GM21737 (cell line): Measurements from ENCODE around the gene TERT.
"Not testable (repeated sequence)": the region's sequence is repeated elsewhere in the genome, so short reads cannot be mapped to it uniquely, and the experiment has no call there.

ENCODE experiments used
- ATAC-seq: cut with Tn5 transposase; IDR thresholded peaks from one replicate; pipeline ENCODE4 v1.9.1; 2021; ENCODE audit warnings: mild to moderate bottlenecking, moderate library complexity; ENCODE audit not compliant: unreplicated experiment

TERT gene

GRCh38 chr5:1294835-1295649, at the start of gene TERT:
TSS of gene TERT (minus strand) at chr5:1295068. CDS start at chr5:1294989, 79 bp downstream.
- no peak for ATAC-seq

- ATAC-seq, result peak; percentile 20
Observed at GRCh38 chr5:1343931-1344901, 49.3 kb upstream of the TERT start.

- no peak for ATAC-seq
Observed at GRCh38 chr5:1343315-1343751, 48.5 kb upstream of the TERT start.

- ATAC-seq, result not testable (repeated sequence)
Observed at GRCh38 chr5:1342711-1343110, 47.8 kb upstream of the TERT start.

GRCh38 chr5:1342268-1342667, 47.4 kb upstream of the TERT start:
- no peak for ATAC-seq

- no peak for ATAC-seq
Observed at GRCh38 chr5:1341863-1342262, 47.0 kb upstream of the TERT start.

- not testable (repeated sequence) for ATAC-seq
Observed at GRCh38 chr5:1339818-1340210, 44.9 kb upstream of the TERT start.

- not testable (repeated sequence) for ATAC-seq
Observed at GRCh38 chr5:1339139-1339817, 44.4 kb upstream of the TERT start.

GRCh38 chr5:1338506-1339070, 43.7 kb upstream of the TERT start:
- no peak for ATAC-seq

GRCh38 chr5:1338196-1338490, 43.3 kb upstream of the TERT start:
- ATAC-seq, result no peak

GRCh38 chr5:1337489-1338195, 42.8 kb upstream of the TERT start:
- ATAC-seq, result no peak

- no peak for ATAC-seq
Observed at GRCh38 chr5:1336749-1337488, 42.1 kb upstream of the TERT start.

GRCh38 chr5:1336106-1336561, 41.3 kb upstream of the TERT start:
- no peak for ATAC-seq

- no peak for ATAC-seq
Observed at GRCh38 chr5:1335540-1336095, 40.8 kb upstream of the TERT start.

- ATAC-seq, result no peak
Observed at GRCh38 chr5:1334831-1335539, 40.1 kb upstream of the TERT start.

- no peak for ATAC-seq
Observed at GRCh38 chr5:1333986-1334385, 39.1 kb upstream of the TERT start.

- ATAC-seq, result not testable (repeated sequence)
Observed at GRCh38 chr5:1333286-1333685, 38.4 kb upstream of the TERT start.

- ATAC-seq, result no peak
Observed at GRCh38 chr5:1332461-1333001, 37.7 kb upstream of the TERT start.
